Kidney epithelial cell (primary cell): ENCODE data around the gene TTC9C. TPM values are rescaled to one million over a fixed set of nuclear protein-coding genes. Genes with fewer than 3 reads are reported as not detected.
A peak's percentile ranks its signal among the peaks of the same experiment; 100 is the strongest.

Source experiments
- DNase-seq: peaks from one replicate; pipeline ENCODE4 v3.0.0-alpha.2; 2010; ENCODE audit warnings: low read depth
- H3K27me3 ChIP-seq: 2 replicates; pipeline ENCODE4 v1.6.0; 2011; ENCODE audit warnings: low read length; ENCODE audit not compliant: control insufficient read depth, insufficient read depth
- H3K36me3 ChIP-seq: 2 replicates; pipeline ENCODE4 v1.5.1; 2011; ENCODE audit warnings: low read length; ENCODE audit not compliant: control insufficient read depth, insufficient read depth
- H3K4me3 ChIP-seq: 2 replicates; pipeline ENCODE4 v1.5.1; 2011; ENCODE audit warnings: low read depth, mild to moderate bottlenecking, control low read depth, low read length
- CTCF ChIP-seq: IDR thresholded peaks from 2 replicates; pipeline ENCODE4 v1.5.1; 2011; ENCODE audit warnings: mild to moderate bottlenecking, moderate library complexity, low read length, control low read depth, inconsistent platforms; ENCODE audit not compliant: insufficient read depth, poor library complexity, severe bottlenecking
- total RNA-seq: library from RNA; depleted of rRNA; stranded (reverse); fragments of >200 nt; gene quantifications from 2 replicates; pipeline ENCODE4 v1.2.3, GENCODE V29; 2015

The TTC9C gene
- total RNA-seq, 1 donor from 2014 or later: 37.5 TPM

- Histone ChIP-seq H3K27me3 (no peaks in the 10 kb centered on the region), H3K36me3 (peaks cover 2% of the 10 kb centered on the region), H3K4me3 (peak overlapping the region; percentile 44)
- no peak for DNase-seq
- TF ChIP-seq CTCF: no peak
Measured at GRCh38 chr11:62708793-62709192, 19.5 kb upstream of the TTC9C start.

DNA sequence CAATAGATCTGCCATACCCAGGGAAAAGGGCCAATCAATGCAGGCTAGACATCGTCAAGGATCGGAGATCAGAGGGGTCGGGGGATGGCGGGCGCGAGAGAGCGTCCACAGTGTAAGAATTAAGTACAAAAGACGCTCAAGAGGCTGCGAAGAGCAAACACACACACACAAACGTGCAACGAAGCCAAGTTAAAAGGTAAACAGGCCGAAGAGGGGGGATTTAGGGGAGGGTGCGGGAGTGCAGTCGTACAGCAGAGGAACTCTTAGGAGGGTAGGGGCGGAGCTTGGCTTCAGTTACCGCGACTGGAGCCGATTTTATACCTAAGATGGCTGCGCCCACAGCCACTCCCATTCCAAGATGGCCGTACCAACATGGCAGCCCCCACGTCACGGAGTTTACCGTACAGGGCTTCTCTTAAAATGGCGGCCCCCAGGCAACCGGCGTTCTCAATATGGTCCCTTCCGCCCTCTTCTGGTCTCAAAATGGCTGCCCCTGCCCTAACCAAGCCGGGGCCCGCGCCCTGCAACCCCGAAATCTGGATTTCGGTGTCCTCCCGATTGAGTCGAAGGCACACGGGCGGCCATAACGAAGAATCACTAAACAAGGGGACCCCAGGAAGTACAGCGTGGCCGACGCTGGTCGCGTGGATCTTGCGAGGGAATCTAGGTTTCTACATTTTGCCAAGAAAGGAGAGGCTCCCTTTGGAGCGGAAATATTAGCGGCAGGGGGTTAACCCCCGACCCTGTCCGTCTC is 18.9 kb upstream of the TTC9C start:
- Histone ChIP-seq H3K4me3 (peak overlapping the region; percentile 44), H3K27me3 (no peaks in the 10 kb centered on the region), H3K36me3 (peaks cover 2% of the 10 kb centered on the region)
- peak; percentile 86 for DNase-seq
- no peak for TF ChIP-seq CTCF

DNA sequence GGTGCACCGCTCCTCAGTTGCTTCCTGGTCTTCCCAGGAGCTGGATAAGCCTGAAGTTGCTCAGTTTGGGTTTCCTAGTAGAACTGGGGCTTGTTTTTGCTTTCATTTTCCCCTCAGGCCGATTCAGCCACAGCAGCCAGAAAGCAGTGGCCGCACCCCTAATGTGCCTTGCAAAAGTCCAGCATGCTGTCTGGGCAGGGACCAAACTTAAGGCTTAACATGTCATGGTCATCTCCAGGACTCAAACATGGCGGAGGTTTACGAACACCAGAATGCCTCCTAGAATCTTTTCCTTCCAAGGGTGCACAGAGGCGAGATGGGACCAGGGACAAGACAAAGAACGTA is 18.3 kb upstream of the TTC9C start:
- Histone ChIP-seq H3K36me3 (peaks cover 4% of the 10 kb centered on the region), H3K4me3 (peak overlapping the region; percentile 35), H3K27me3 (no peaks in the 10 kb centered on the region)
- no peak for DNase-seq
- TF ChIP-seq CTCF: no peak

DNA sequence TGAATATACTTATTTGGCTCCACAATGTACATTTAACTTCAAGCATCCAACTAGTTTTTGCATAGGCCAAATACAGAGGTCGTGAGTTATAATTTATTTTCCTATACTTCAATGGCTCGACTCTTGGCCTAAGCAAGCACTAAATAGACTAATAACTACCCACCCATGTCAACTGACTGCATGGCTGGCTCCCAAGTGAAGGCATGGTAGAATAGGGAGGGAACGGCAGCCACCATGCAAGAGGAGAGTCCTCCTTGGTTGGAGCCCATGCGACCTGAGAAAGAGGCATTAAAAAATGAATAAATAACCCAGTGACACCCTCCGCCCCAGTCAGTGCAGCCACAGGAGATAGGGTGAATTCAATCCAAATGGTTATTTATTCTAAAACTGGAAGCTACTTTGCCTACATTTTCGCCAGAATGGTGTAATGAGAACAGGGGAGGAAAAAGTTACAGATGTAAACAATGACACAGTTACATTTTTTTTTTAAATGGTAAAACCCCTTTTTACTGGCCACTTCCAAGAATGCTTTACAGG is 15.9 kb upstream of the TTC9C start:
- Histone ChIP-seq H3K27me3 (no peaks in the 10 kb centered on the region), H3K36me3 (peaks cover 4% of the 10 kb centered on the region), H3K4me3 (no peak overlapping the region)
- TF ChIP-seq CTCF: no peak
- no peak for DNase-seq

GRCh38 chr11:62712861-62713260 is 15.4 kb upstream of the TTC9C start:
- no peaks in the 10 kb centered on the region for H3K27me3 ChIP-seq
- no peak overlapping the region for H3K4me3 ChIP-seq
- TF ChIP-seq CTCF: no peak
- no peak for DNase-seq
- H3K36me3 ChIP-seq: peaks cover 4% of the 10 kb centered on the region

- TF ChIP-seq CTCF: no peak
- no peak overlapping the region for H3K4me3 ChIP-seq
- peaks cover 4% of the 10 kb centered on the region for H3K36me3 ChIP-seq
- H3K27me3 ChIP-seq: no peaks in the 10 kb centered on the region
- no peak for DNase-seq
Measured at GRCh38 chr11:62713343-62713742, 14.9 kb upstream of the TTC9C start.
